DMS53 (cell line): ENCODE data around the gene PLCXD1.
"Not testable (repeated sequence)": the region's sequence is repeated elsewhere in the genome, so short reads cannot be mapped to it uniquely, and the experiment has no call there.

Source experiments
- DNase-seq: peaks from one replicate; lab custom pipeline; 2025; lab: John Stamatoyannopoulos, UW

PLCXD1 gene

GRCh38 chrX:351324-351641, 70.1 kb downstream of the PLCXD1 start:
- DNase-seq: not testable (repeated sequence)

- no peak for DNase-seq
Observed at GRCh38 chrX:351736-352135, 70.6 kb downstream of the PLCXD1 start.

GRCh38 chrX:352181-352580, 71.0 kb downstream of the PLCXD1 start:
- no peak for DNase-seq

GRCh38 chrX:352582-353314, 71.6 kb downstream of the PLCXD1 start:
- no peak for DNase-seq
